PFSK-1 (cell line): ENCODE data around the gene HAPLN1. TPM values are rescaled to one million over a fixed set of nuclear protein-coding genes. Genes with fewer than 3 reads are reported as not detected.

ENCODE experiments used
- FOXP2 ChIP-seq: optimal IDR thresholded peaks from 2 replicates; pipeline ENCODE3; 2011; ENCODE audit warnings: borderline replicate concordance, control low read depth, inconsistent platforms; ENCODE audit not compliant: insufficient read depth; ENCODE audit errors: extremely low read length, extremely low read depth
- POLR2AphosphoS5 ChIP-seq: IDR thresholded peaks from 2 replicates; pipeline ENCODE4 v1.6.1; 2012; ENCODE audit warnings: low read depth, mild to moderate bottlenecking, control low read depth, low read length, moderate library complexity
- REST ChIP-seq, 2 experiments: IDR thresholded peaks; 2 replicates each; pipeline versions ENCODE4 v1.6.1 to v1.8.0; 2011 to 2012; ENCODE audit warnings: low read depth in 2 of 2, low read length in 2 of 2, control low read depth in 1 of 2, inconsistent platforms in 1 of 2, mild to moderate bottlenecking in 1 of 2, moderate library complexity in 1 of 2; ENCODE audit not compliant: insufficient read depth in 1 of 2
- SIN3A ChIP-seq: IDR thresholded peaks from 2 replicates; pipeline ENCODE4 v1.6.1; 2012; ENCODE audit warnings: mild to moderate bottlenecking, low read length, moderate library complexity, borderline replicate concordance; ENCODE audit not compliant: insufficient read depth
- TAF1 ChIP-seq: IDR thresholded peaks from 2 replicates; pipeline ENCODE4 v1.6.1; 2012; ENCODE audit warnings: low read length, control low read depth, borderline replicate concordance; ENCODE audit not compliant: insufficient read depth
- polyA plus RNA-seq: library from polyadenylated mRNA; unstranded; fragments of >200 nt; gene quantifications from one replicate; pipeline ENCODE4 v1.2.1, GENCODE V29; 2012; ENCODE audit warnings: low read depth, missing spikeins; ENCODE audit not compliant: insufficient read length

The HAPLN1 gene
- not detected for polyA plus RNA-seq

- TF ChIP-seq REST (IDR thresholded peaks at IDR 0.05; ENCODE audit: insufficient read depth in 1 of 2, low read depth in 2 of 2, low read length in 2 of 2) (no peak), SIN3A (no peak), TAF1 (no peak), POLR2AphosphoS5 (no peak), FOXP2 (no peak)
These were observed at the start of gene HAPLN1 for GRCh38 chr5:83720836-83721537. Gene HAPLN1, minus strand, starts transcription at chr5:83720855. Its CDS starts 47,332 bp downstream, at chr5:83673523.

- no peak for TF ChIP-seq FOXP2
These were observed 46.8 kb upstream of the HAPLN1 start for GRCh38 chr5:83767409-83767992.

GRCh38 chr5:83764101-83764500 lies 43.4 kb upstream of the HAPLN1 start:
- no peak for TF ChIP-seq SIN3A
- TF ChIP-seq POLR2AphosphoS5, result no peak
- no peak for TF ChIP-seq TAF1
- no peak for TF ChIP-seq REST (IDR thresholded peaks at IDR 0.05; ENCODE audit: insufficient read depth in 1 of 2, low read depth in 2 of 2, low read length in 2 of 2)

- TF ChIP-seq TAF1 (no peak), POLR2AphosphoS5 (no peak), REST (IDR thresholded peaks at IDR 0.05; ENCODE audit: insufficient read depth in 1 of 2, low read depth in 2 of 2, low read length in 2 of 2) (no peak), FOXP2 (no peak), SIN3A (no peak)
These were observed 39.9 kb upstream of the HAPLN1 start for GRCh38 chr5:83760579-83760978.

- no peak for TF ChIP-seq POLR2AphosphoS5
- no peak for TF ChIP-seq REST (IDR thresholded peaks at IDR 0.05; ENCODE audit: insufficient read depth in 1 of 2, low read depth in 2 of 2, low read length in 2 of 2)
- no peak for TF ChIP-seq FOXP2
- no peak for TF ChIP-seq SIN3A
- no peak for TF ChIP-seq TAF1
These were observed 32.0 kb upstream of the HAPLN1 start for GRCh38 chr5:83752700-83753099.
